GM12892 (cell line): ENCODE results near the gene C16orf86.

Experiments
- DNase-seq: peaks from one replicate; pipeline ENCODE4 v3.0.0; 2011; ENCODE audit not compliant: insufficient read length
- FAIRE-seq: peaks from 2 replicates; lab custom pipeline; 2011; peaks lifted over from hg19 to GRCh38; lab: Jason Lieb, UNC
- POLR2A ChIP-seq: IDR thresholded peaks from 2 replicates; pipeline ENCODE4 v1.6.1; 2011; ENCODE audit warnings: low read depth, low read length, control low read depth
- POLR2AphosphoS5 ChIP-seq: IDR thresholded peaks from 2 replicates; pipeline ENCODE4 v1.6.1; 2011; ENCODE audit warnings: low read depth, low read length, control low read depth
- TAF1 ChIP-seq: IDR thresholded peaks from 2 replicates; pipeline ENCODE4 v1.6.1; 2011; ENCODE audit warnings: low read depth, mild to moderate bottlenecking, control low read depth, low read length, borderline replicate concordance

Gene C16orf86

GRCh38 chr16:67656344-67657016 is 10.1 kb upstream of the C16orf86 start:
- 0 out of 2 replicates have a peak, but pooled peaks have one; percentile 38 for TF ChIP-seq POLR2A
- no peak for TF ChIP-seq POLR2AphosphoS5
- TF ChIP-seq TAF1, result no peak
- FAIRE-seq (no peak), DNase-seq (no peak)

- no peak for FAIRE-seq
- TF ChIP-seq TAF1, result no peak
- no peak; the same call in 1 of the 2 replicates for TF ChIP-seq POLR2A
- no peak for TF ChIP-seq POLR2AphosphoS5
These were observed 9.5 kb upstream of the C16orf86 start for GRCh38 chr16:67657017-67657608.

GRCh38 chr16:67657751-67658518 is 8.7 kb upstream of the C16orf86 start:
- DNase-seq (no peak), FAIRE-seq (no peak)
- TF ChIP-seq POLR2A (no peak; the same call in 1 of the 2 replicates), POLR2AphosphoS5 (no peak; the same call in 1 of the 2 replicates), TAF1 (no peak)

More at GRCh38 chr16:67657017-67657608, 9.5 kb upstream of the C16orf86 start:
- no peak for DNase-seq

GRCh38 chr16:67658849-67659674 is 7.6 kb upstream of the C16orf86 start:
- TF ChIP-seq TAF1 (no peak), POLR2A (no peak), POLR2AphosphoS5 (no peak)
- no peak for FAIRE-seq
- DNase-seq, result no peak

- FAIRE-seq, result no peak
- DNase-seq, result peak; percentile 100
- no peak; the same call in 1 of the 2 replicates for TF ChIP-seq POLR2AphosphoS5
- peak; percentile 75 for TF ChIP-seq POLR2A
- peak; percentile 28; the same call in 1 of the 2 replicates for TF ChIP-seq TAF1
These were observed 6.7 kb upstream of the C16orf86 start, which contains the start of gene ACD for GRCh38 chr16:67659675-67660563. ACD (minus strand) TSS chr16:67660260; CDS start chr16:67660220, 40 bp downstream.

- FAIRE-seq, result peak; percentile 99
- TF ChIP-seq POLR2A, result no peak
- no peak for TF ChIP-seq TAF1
- TF ChIP-seq POLR2AphosphoS5, result no peak; the same call in 1 of the 2 replicates
- DNase-seq, result peak; percentile 100
These were observed 6.0 kb upstream of the C16orf86 start, which contains the start of gene PARD6A for GRCh38 chr16:67660564-67661028. PARD6A (plus strand) TSS chr16:67660960; CDS start chr16:67661039, 79 bp downstream.

GRCh38 chr16:67661101-67661761 is 5.4 kb upstream of the C16orf86 start:
- FAIRE-seq, result no peak

GRCh38 chr16:67661886-67662652 is 4.5 kb upstream of the C16orf86 start:
- TF ChIP-seq POLR2A, result no peak
- no peak for TF ChIP-seq POLR2AphosphoS5
- TF ChIP-seq TAF1, result no peak
- no peak for DNase-seq
- no peak for FAIRE-seq

More at GRCh38 chr16:67661101-67661761, 5.4 kb upstream of the C16orf86 start:
- DNase-seq, result no peak
- no peak for TF ChIP-seq TAF1
- no peak for TF ChIP-seq POLR2AphosphoS5
- TF ChIP-seq POLR2A, result no peak
